ENCODE results near the gene PGRMC1.

PGRMC1 gene

DNA sequence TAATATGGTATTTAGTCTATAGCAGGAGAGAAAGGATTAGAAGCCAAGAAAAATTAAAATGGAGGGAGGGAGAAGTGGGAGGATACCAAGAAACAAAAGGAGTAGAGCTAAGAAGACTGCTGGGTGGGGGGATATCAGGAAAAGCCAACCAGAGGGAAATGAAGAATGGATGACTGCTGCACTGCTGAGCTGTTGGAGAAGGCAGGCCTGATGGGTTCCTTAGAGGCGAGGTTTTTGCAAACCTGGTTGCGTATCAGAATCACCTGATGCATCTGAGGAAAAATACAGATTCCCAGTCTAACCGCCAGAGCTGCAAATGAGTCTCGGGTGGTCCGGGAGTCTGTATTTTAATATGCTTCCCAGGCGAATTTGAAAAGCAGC, 1.5 kb downstream of the PGRMC1 start:
- H3K27ac ChIP-seq (ENCODE audit: extremely low read depth, low read depth, low read length) = no peak overlapping the region
- POLR2A ChIA-PET = interaction anchor here (0.6 to 2.0 kb wide), 5 partner anchors 8 to 554 kb away, joined by 3 to 5 read pairs (median 3); partner anchors contain the start of genes RPL39 and SLC25A5
- 0 out of 2 replicates have a peak, but pooled peaks cover 4% of the 10 kb centered on the region for H3K4me1 ChIP-seq (ENCODE audit: control insufficient read depth, insufficient read depth, low read length)
- TF ChIP-seq ZNF223 (tag by site-specific recombination; IDR thresholded peaks at IDR 0.05) = no peak
- TF ChIP-seq PBX3 (CRISPR knock-in tag; IDR thresholded peaks at IDR 0.05) = 0 out of 2 replicates have a peak, but pooled peaks have one; percentile 1
- TF ChIP-seq SCRT2 (tag by site-specific recombination; IDR thresholded peaks at IDR 0.05) = peak; percentile 63
- TF ChIP-seq ZBTB20 (tag by site-specific recombination; IDR thresholded peaks at IDR 0.05) = peak; percentile 98
- TF ChIP-seq ZNF366 (tag by site-specific recombination; conservative IDR thresholded peaks at IDR 0.05) = peak; percentile 4; the same call in 1 of the 2 replicates
- TF ChIP-seq ZNF341 (tag by site-specific recombination; IDR thresholded peaks at IDR 0.05; ENCODE audit: low read depth) = peak; percentile 74
- peaks cover 0 to 20% of the 10 kb centered on the region in 2 experiments for H3K36me3 ChIP-seq (ENCODE audit: control insufficient read depth in 2 of 2, insufficient read depth in 1 of 2, low read length in 2 of 2)
- CTCF ChIA-PET = interaction anchor here (0.6 to 1.8 kb wide), 7 partner anchors 9 to 618 kb away, joined by 3 to 8 read pairs (median 4); no protein-coding TSS in a partner anchor
- H3K9me3 ChIP-seq (ENCODE audit: control insufficient read depth, insufficient read depth, low read depth, low read length) = no peaks in the 10 kb centered on the region
- H3K4me3 ChIP-seq (ENCODE audit: low read depth, low read length) = peak overlapping the region; percentile 79

- Histone ChIP-seq H3K27ac (ENCODE audit: extremely low read depth, low read depth, low read length) (no peak overlapping the region), H3K9me3 (ENCODE audit: control insufficient read depth, insufficient read depth, low read depth, low read length) (no peaks in the 10 kb centered on the region), H3K36me3 (ENCODE audit: control insufficient read depth in 2 of 2, insufficient read depth in 1 of 2, low read length in 2 of 2) (peaks cover 0 to 30% of the 10 kb centered on the region in 2 experiments), H3K4me3 (ENCODE audit: low read depth, low read length) (no peak overlapping the region), H3K4me1 (ENCODE audit: control insufficient read depth, insufficient read depth, low read length) (0 out of 2 replicates have a peak, but pooled peaks cover 4% of the 10 kb centered on the region)
- POLR2A ChIA-PET = interaction anchor here (0.8 to 2.0 kb wide), 2 partner anchors 9 to 230 kb away, joined by 3 to 5 read pairs; partner anchors contain the start of gene SLC25A5
- TF ChIP-seq KLF10 (tag by site-specific recombination; IDR thresholded peaks at IDR 0.05) = no peak
- no peak for TF ChIP-seq ZNF366 (tag by site-specific recombination; conservative IDR thresholded peaks at IDR 0.05)
- TF ChIP-seq HOXC10 (CRISPR knock-in tag; IDR thresholded peaks at IDR 0.05) = no peak
- TF ChIP-seq PRDM1 (tag by site-specific recombination; IDR thresholded peaks at IDR 0.05) = no peak
- no peak for TF ChIP-seq ZNF610 (tag by site-specific recombination; IDR thresholded peaks at IDR 0.05; ENCODE audit: borderline replicate concordance)
- no peak for TF ChIP-seq ZSCAN5A (tag by site-specific recombination; IDR thresholded peaks at IDR 0.05)
- no peak for TF ChIP-seq BCL11B (tag by site-specific recombination; IDR thresholded peaks at IDR 0.05; ENCODE audit: low read depth)
- no peak for TF ChIP-seq PBX3 (CRISPR knock-in tag; IDR thresholded peaks at IDR 0.05)
- TF ChIP-seq ZNF473 (tag by site-specific recombination; IDR thresholded peaks at IDR 0.05) = no peak
- TF ChIP-seq SP3 (tag by site-specific recombination; IDR thresholded peaks at IDR 0.05) = no peak
- TF ChIP-seq ZNF701 (tag by site-specific recombination; IDR thresholded peaks at IDR 0.05) = no peak
- TF ChIP-seq ZNF629 (tag by site-specific recombination; IDR thresholded peaks at IDR 0.05) = no peak
- no peak for TF ChIP-seq ZFP37 (tag by site-specific recombination; IDR thresholded peaks at IDR 0.05)
- TF ChIP-seq ZNF391 (tag by site-specific recombination; IDR thresholded peaks at IDR 0.05; ENCODE audit: borderline replicate concordance, low read depth) = no peak
- no peak for TF ChIP-seq TRIM28 (IDR thresholded peaks at IDR 0.05; ENCODE audit: borderline replicate concordance, low read length)
- no peak for TF ChIP-seq ZNF707 (tag by site-specific recombination; IDR thresholded peaks at IDR 0.05)
- no peak for TF ChIP-seq ZNF341 (tag by site-specific recombination; IDR thresholded peaks at IDR 0.05; ENCODE audit: low read depth)
- no peak for TF ChIP-seq ZNF561 (tag by site-specific recombination; IDR thresholded peaks at IDR 0.05; ENCODE audit: borderline replicate concordance)
- no peak for TF ChIP-seq WT1 (tag by site-specific recombination; IDR thresholded peaks at IDR 0.05)
- no peak for TF ChIP-seq ZBTB1 (tag by site-specific recombination; IDR thresholded peaks at IDR 0.05)
- CTCF ChIA-PET = interaction anchor here (0.6 to 1.8 kb wide), 5 partner anchors 10 to 52 kb away, joined by 3 to 8 read pairs (median 4); no protein-coding TSS in a partner anchor
Measured at GRCh38 chrX:119238557-119238956, 2.5 kb downstream of the PGRMC1 start.
